T-helper 2 cell (primary cell): ENCODE data around the gene PAM.

Experiments used
- DNase-seq, 5 experiments: peaks; one replicate each; pipeline versions ENCODE4 v3.0.0 to v3.0.0-alpha.2; 2012 to 2022

PAM gene

DNA sequence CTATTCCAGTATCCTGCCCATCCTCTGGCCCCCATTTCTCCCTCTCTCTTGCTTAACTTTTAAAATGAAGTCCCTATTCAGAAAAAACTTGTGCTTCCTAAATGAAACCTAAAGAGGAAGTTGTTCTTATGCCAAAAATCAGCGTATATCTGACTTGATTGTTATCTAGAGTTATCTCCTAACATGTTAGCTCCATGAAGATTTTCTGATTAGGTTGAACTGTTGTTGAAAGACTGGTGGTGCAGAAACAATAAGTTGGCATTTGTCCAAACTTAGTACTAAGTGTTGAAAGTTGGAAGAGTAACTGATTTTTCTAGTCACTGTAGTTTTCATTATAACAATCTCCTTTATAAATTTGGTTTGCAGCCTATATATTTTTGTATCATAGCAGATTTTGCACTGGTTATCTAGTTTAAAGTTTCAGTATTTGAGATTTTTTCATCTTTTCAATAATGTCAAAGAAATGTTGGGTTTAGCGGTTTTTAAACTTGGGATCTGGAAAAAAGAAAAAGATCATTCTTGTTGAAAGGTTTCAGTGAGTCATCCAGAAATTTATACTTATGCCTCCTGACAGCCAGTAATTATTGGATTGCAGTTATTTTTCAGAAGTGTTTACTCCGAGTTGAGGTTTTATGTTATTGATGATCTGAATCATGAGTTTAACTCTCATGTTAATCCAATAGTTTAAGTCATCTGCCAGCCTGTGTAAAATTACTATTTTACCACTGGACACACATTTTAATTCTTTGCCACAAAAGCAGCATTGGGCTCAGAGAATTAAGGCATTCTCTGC lies 60.6 kb downstream of the PAM start:
- DNase-seq: peak in 1 of 5 experiments; percentile 3

DNA sequence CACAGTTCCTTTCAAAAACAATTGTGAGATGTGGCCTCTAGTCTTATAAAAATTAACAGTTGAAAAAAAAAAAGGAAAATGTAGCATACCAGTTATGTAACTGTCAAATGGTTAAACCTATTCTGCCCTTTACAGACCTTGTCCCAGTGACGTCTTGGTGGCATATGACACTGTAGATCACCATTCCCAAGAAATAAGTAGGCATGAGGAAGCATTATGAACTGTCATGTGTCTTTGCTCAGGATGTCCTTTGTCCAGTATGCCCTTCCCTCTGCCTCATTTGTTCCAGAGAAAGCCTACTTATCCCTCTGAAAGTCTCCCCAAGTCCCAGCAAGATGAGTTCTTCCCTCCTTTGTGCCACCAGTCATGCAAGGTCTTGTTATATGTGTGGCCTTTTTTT lies 63.2 kb downstream of the PAM start:
- no peak for DNase-seq

DNA sequence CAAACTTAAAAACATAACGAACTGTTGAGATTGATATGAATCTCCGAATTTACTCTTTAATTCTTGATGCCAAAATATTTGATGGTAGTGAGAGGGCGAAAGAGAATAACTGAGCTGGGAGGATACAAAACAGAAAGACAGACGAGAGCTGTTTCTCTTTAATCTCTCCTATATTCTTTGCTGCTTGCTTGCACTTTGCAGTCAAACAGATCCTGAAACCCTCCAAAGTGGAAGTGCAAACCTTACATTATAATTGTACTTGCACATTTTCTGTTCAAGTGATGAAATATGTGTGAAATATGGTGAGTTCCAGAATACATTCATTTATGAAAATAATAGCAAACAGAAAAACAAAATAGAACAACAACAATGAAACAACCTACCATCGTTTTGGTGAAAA lies 63.8 kb downstream of the PAM start:
- DNase-seq: no peak

DNA sequence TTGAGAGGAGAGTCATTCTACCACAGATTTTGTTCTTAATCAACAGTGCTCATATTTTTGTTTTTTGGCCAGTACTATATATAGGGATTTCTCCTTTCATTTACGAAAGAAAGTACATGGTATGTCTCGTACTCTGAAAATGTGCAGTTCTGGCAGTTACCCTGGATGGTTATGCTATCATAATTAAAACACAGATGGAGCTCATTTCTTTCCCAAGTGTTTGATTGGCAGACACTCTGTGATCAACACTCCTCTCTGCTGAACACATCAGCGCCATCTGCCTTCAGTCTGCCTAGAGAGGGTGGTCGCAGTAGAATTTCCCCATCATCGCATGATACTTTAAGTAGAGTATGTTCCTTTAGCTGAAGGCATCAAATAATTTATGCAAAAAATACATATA lies 64.5 kb downstream of the PAM start:
- no peak for DNase-seq

DNA sequence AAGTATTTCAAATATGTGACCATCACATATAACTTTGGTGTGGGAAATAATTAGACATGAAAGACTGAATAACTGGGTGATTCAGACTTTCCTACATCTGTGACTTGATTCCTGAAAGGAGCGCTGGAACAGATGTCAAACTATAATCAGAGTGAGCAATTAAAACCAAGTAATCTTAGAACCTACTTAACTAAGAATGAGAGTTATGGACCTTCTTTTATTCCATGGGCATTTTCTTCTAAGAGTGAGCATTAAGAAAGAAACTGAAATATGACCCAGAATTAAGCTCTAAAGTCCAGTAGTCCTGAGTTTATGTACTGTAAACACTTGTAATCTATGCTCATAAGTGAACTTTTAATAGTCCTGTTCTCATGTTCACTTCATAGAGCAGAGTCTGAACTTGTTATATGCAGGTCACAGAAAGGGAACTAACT lies 68.4 kb downstream of the PAM start:
- no peak for DNase-seq

DNA sequence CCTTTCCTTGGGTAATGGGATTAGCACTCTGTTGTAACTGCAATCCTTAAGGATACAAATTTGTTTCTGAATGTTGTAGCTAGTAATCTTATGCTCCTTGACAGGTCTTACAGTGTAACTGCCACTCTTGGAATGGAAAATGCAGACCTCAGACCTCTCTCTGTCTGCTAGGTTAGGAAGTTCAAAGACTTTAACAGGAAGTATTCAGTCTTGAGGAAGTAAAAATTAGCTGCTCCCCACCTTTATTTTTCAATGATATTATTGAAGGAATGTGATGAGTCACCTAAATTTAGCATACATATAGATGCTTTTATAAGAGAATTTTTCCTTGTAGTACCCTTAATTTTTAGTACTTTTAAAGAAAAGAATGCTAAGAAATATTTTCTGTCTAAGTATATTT lies 71.5 kb downstream of the PAM start:
- DNase-seq: no peak

DNA sequence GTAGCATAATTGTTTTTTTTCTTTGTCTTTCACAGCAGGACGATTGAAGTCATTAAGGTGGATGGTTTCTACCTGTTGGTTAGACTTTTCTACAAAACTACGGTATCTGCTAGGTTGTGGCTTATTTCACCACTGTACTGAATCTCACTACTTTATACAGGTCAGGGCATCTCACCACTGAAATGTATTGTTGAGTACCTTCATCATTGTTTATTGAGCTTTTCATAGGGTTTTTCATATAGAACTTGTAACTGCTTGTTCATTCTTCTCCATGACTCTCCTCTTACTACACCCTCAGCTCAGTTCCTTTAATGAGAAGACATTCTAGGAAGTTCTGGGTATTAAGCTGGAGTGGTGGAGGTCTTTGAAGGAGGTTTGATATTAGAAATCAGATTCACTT lies 75.1 kb downstream of the PAM start:
- DNase-seq: no peak

DNA sequence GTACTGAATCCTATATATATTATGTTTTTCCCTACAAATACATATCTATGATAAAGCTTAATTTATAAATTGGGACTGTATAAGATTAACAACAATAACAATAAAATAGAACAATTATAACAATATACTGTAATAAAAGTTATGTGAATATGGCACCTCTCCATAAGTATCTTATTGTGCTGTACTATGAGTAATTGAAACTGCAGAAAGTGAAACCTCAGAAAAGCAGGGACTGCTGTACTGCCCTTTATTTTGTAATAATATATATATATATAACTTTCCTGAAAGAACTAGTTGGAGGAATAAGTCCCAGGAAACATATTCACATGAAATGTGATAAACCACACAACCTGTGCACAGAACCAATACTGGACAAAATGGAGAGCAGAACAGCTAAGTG lies 77.3 kb downstream of the PAM start:
- no peak for DNase-seq

DNA sequence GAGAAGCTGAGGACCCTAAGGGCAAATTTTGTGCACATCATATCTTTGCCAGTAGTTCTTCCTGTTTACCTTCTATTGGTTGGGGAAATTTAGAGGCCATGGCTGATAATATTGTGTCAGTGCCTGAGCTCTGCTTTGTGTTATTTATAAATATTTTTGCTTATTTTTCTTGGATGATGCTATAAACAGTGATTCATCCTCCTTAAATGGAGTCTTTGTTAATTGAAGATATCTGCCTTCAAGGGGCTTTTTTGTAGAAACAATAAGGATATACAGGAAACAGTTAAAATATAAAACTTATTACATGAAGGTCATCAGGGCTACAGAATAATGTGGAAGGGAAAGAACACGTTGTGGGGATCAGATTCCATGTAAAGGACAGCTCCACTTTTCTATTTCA lies 78.0 kb downstream of the PAM start:
- DNase-seq: no peak

DNA sequence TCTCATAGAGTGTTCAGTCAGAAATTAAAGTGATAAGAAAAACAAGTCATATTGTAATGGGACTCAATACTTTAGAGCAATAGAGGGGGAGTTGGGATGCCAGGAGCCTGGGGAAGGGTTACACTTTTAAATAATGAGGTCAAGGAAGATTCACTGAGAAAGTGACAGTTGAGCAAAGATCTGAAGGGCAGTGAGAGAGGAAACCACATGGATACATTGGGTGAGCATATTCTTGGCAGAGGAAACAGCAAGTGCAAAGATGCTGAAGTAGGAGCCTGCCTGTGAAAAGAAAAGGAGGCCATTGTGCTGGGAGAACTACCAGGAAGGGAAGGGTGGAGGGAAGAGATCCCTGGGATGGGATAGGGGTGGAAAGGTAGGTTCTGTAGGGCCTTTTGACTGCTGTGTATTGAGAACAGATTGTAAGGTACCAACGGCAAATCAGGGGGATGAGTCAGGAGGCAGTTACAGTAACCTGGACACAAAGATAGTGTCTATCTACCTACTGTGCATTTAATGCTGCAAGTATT lies 79.4 kb downstream of the PAM start:
- no peak for DNase-seq

DNA sequence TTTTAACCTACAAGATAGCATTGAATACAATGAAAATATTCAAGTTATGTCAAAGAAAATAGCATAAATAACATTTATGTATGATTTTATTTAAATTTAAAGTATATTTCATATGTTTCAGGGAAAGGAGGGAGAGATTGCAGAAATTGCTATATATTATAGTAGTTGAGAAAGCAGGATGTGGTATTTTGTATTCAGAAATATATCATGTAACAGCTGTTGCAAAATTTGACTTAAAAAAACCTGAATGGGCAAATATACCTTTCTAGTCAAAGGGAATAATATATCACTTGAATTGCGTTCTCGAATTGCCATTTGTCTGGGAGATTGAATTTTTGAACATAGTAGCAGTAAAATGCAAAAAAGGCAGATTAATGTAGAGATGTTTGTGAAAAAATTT lies 80.6 kb downstream of the PAM start:
- DNase-seq: no peak

DNA sequence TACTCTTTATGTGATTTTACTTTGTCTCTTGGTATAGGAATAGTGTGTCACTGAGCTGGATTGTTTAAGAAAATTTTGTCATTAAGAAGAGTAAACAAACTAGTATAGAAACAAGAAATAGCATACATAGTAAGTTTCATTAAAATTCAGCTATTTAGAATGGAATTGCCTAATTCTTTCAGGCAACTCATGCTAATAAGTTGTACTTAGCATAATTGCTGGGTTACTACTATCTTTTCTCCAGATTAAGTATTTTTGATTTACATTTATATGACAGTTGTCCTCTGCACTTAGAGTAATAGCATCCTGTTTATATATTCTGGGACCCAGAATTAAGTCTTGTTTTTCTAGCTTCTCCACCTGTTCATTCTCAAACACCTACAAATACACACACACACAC lies 85.9 kb downstream of the PAM start:
- DNase-seq: no peak

DNA sequence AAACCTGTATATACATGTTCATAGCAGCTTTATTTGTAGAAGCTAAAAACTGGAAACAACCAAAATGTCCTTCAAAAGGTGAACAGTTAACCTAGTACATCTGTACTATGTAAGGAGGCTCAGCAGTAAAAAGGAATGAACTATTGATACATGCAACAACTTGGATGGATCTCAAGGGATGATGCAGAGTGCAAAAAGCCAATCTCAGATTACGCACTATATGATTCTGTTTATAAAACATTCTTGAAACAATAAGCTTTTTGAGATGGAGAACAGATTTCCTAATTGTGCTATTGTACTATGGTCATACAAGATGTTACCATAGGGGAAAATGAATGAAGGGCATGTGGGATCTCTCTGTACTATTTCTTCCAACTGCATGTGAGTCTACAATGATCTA lies 88.9 kb downstream of the PAM start:
- DNase-seq: no peak

DNA sequence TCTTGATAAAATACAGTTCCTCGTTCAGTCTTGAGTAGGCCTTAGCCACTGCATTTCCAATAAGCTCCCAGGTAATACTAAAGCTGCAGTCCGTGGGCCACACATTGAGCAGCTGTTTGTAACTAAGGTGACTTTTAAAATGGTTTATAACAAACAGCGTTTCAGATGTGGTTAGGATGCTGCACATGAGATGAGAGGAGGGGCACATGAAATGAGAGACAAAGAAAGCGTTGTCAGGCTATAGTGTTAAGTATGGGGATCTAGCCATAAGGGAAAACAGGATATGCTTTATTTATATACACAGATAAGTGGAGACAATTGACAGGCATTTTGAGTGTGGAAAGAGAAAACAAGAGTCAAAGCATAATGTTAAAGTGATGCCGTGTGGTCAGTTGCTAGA lies 89.9 kb downstream of the PAM start:
- no peak for DNase-seq

DNA sequence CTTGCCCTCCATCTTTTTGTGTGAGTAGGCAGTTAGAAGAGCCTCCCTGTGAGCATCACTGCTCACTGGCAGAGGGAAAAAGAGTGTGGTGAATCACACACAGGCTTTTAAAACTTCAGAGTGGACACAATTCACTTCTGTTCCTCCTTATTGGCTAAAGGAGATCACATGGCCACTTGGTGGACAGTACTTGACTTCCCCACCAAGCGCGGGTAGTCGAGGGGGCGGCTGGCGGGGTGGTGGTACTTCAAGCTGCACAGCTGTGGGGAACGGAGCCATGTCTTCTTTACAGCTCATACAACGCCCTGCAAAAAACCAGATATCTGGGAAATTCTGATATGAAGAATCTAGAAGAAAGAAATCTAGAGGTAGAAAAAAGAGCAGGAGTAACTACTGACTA lies 95.4 kb downstream of the PAM start:
- no peak for DNase-seq

DNA sequence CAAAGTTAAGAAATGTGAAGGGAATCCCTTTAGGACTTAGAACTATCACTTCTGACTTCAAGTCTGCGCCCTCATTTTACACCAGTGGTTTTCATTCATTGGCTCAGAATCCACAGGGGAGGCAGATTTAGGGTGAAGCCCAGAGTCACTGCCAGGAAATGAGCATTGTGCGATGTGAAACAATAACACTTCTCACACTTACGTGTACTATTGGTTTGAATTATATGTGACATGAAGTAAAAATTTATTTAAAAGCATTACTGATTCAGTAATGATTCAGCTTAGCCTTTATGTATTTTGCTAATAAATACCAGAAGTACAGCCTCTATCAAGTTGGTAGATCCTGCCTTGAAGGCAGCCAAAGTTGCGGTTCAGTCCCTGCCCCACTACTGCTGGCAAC lies 98.6 kb downstream of the PAM start:
- DNase-seq: no peak

DNA sequence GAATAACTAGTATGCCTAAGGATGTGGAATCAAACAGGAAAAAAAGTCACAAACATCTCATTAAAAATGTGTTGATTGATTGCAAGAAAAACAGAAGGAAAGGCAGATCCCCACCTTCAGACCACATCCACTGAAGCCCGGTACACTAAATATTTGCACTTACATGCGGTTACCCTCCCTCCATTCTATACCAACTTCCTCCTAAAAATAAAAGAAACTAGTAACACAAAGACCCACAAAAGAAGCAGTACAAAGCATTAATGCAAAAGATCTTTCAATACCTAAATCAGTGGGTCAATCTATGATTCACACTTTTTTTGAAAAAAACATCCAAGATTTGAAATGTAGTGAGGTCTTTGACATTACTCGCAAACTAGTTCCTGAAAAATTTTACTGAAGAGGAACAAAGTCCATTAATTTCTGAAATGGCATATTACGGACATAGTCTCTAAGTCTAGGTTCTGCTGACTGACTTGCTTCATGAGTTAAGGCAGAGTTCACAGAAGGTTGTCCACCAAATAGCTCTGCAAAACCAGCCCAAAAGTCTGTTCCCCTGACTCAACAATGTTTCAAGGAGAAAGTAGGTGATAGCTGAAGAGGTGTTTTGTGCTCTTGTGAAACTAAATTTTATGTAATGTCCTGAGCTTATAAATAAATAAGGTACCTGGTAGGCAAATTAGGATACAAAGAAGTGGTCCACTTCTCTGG lies 100.7 kb downstream of the PAM start:
- DNase-seq: no peak

DNA sequence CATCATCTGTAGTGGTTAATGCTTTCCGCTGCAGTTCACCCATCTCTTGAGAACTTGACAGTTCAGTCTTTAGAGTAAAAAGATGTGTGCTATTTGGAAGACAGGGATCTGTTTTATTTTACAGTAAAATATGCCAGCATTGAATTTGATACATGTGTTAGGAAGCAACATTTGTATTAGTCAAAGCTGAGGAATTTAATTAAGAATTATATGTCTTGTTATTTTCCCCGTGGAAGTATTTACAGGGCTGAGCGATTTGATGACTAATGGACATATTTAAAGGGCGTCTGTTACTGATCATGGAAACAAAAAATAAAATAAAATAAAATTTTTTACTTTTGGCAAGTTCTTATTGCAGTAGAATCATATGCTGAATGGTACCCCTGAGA lies 101.3 kb downstream of the PAM start:
- no peak for DNase-seq

DNA sequence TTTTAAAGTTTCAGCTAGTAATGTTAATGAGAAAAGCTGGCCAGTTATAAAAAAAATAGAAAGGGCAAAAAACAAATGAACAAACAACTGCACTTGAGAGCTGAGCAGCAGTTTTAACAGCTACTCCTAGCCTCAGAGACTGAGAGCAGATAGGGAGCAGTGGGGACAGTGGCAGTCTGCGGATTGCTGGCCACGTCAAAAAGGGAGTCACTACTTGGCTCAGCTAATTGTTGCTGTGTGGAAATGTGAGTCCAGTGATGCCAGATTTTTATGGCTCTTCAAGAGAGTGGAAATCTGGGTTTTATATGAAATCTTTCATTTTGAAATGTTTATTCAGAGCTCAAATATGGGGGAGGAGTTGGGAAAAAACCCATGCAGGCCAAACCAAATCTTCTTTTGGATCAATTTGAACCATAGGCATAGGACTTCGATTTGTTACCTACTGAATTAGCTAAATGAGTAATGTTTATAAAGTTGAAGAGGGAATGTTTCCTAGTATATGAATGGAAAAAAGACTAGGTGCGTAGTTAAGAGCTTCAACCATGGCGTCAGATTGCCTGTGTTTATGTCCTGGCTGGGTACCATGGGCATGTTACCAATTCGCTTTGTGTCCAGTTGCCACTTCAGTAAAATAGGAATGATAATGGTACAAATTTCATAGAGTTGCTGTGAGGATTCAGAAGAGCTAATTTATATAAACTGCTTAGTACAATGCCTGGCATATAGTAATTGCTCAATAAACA lies 102.1 kb downstream of the PAM start:
- no peak for DNase-seq

DNA sequence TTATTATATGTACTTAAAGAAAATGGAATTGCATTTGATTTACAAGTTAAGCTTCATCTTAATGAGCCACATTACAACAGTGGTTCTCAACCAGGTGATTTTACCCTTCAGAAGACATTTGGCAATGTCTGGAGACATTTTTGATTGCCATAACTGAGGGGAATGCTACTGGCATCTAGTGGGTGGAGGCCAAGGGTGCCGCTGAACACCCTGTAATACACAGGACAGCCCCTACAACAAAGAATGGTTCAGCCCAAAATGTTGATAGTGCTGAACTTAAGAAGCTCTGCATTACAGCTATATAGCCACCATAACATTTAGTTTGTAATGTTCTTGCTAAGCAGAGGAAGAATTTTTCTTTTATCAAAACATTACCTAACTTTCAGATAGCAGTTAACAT lies 103.1 kb downstream of the PAM start:
- no peak for DNase-seq

DNA sequence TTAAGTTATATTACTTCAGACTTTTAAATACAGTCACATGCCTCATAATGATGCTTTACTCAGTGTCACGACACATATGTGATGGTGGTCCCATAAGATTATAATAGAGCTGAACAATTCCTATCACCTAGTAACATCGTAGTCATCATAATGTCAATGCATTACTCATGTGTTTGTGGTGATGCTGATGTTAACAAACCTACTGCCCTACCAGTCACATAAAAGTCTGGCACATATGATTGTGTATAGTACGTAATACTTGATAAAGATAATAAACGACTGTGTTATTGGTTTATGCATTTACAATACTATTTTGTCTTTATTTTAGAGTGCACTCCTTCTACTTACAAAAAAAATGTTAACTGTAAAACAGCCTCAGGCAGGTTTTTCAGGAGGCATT lies 103.7 kb downstream of the PAM start:
- DNase-seq: no peak

DNA sequence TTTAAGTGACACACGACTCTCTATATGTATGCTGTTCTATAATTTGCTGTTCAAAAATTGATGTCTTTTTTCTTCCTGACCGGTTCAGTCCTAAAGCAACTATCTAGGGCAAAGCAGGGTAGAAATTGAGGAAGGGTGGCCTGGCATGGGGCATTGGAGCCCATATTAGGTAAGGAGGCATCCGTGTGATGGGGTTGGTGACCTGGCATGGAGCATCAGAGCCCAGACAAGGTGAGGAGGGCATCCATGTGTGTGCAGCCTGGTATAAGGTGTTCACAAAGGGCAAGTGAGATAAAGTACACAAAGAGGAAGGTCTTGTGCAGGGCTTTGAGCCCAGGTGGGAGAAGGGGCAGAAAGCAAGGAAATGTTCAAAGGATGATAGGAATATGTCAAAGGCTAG lies 104.9 kb downstream of the PAM start:
- no peak for DNase-seq

DNA sequence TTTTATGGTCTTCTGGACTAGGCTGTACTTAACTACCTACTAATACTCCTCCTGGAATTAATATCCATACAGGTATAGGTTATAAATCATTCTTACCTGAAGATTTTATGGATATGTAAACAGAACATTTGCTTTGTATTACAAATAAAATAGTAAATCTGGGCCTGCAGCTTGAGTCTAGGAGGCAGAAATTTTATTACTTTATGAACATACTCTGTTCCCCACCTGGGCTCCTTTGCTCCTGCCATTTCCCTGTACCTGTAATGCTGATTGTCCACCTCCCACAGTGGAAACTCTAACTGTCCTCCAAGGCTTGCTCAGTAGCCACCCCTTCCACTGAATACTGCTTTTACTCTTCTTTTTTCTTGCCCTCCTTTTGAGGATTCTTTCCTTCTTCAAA lies 108.0 kb downstream of the PAM start:
- no peak for DNase-seq
